Sciatic nerve (tissue), 2 donors: ENCODE data around the gene ZSWIM5. TPM values are rescaled to one million over a fixed set of nuclear protein-coding genes. Genes with fewer than 3 reads are reported as not detected.
"Not testable (repeated sequence)": the region's sequence is repeated elsewhere in the genome, so short reads cannot be mapped to it uniquely, and the experiment has no call there.

Experiments used
- ATAC-seq: fragments of 200-7000 bp; cut with Tn5 transposase; one replicate; pipeline ENCODE4 v1.9.1; 2020; ENCODE audit warnings: mild to moderate bottlenecking, moderate library complexity
- DNase-seq: peaks from one replicate; pipeline ENCODE4 v3.0.0-alpha.2; 2020; ENCODE audit warnings: low spot score
- intact Hi-C: fragments of 100-400 bp; cut with DNase I; formaldehyde crosslinking; loops from one replicate; pipeline ENCODE4 v1.14.2; 2022
- total RNA-seq: library from RNA; stranded (reverse); fragmentation: NEBNext Ultra II Directional; extraction: Animal tissue kit (Norgen Biotek cat#: 25700); gene quantifications from one replicate; pipeline ENCODE4 v1.2.1, GENCODE V29; 2021
- donor health status: DM: no; HTN: no; CAD: no.
- donor health status: DM: no; HTN: no; CAD: no.

The ZSWIM5 gene
- total RNA-seq: 2.8 TPM

GRCh38 chr1:45205910-45206721 is at the start of gene ZSWIM5:
ZSWIM5 (minus strand) TSS chr1:45206605; CDS start chr1:45206350, 255 bp downstream.
- DNase-seq (peak; percentile 72), ATAC-seq (peak; percentile 97)
- intact Hi-C loops: no loop called here

GRCh38 chr1:45254490-45254889 is 48.1 kb upstream of the ZSWIM5 start:
- DNase-seq: no peak
- intact Hi-C loops: no loop called here
- ATAC-seq: no peak

GRCh38 chr1:45250544-45250943 is 44.1 kb upstream of the ZSWIM5 start:
- ATAC-seq (no peak), DNase-seq (no peak)
- intact Hi-C loops: no loop called here

GRCh38 chr1:45248004-45248403 is 41.6 kb upstream of the ZSWIM5 start:
- DNase-seq, intact Hi-C loops, ATAC-seq: not testable (repeated sequence)

GRCh38 chr1:45246760-45247159 is 40.4 kb upstream of the ZSWIM5 start:
- intact Hi-C loops: no loop called here
- ATAC-seq: no peak
- no peak for DNase-seq

- intact Hi-C loops, DNase-seq, ATAC-seq: not testable (repeated sequence)
Measured at GRCh38 chr1:45246359-45246758, 40.0 kb upstream of the ZSWIM5 start.

GRCh38 chr1:45244660-45245059 is 38.3 kb upstream of the ZSWIM5 start:
- DNase-seq (no peak), ATAC-seq (no peak)
- intact Hi-C loops: no loop called here

- intact Hi-C loops: no loop called here
- DNase-seq (no peak), ATAC-seq (no peak)
Measured at GRCh38 chr1:45243476-45244343, 37.3 kb upstream of the ZSWIM5 start.

GRCh38 chr1:45238846-45239245 is 32.4 kb upstream of the ZSWIM5 start:
- no peak for DNase-seq
- ATAC-seq: no peak
- intact Hi-C loops: no loop called here

GRCh38 chr1:45236136-45236535 is 29.7 kb upstream of the ZSWIM5 start:
- ATAC-seq: no peak
- intact Hi-C loops: no loop called here
- DNase-seq: no peak

GRCh38 chr1:45230537-45230936 is 24.1 kb upstream of the ZSWIM5 start:
- intact Hi-C loops: no loop called here
- no peak for ATAC-seq
- DNase-seq: no peak

GRCh38 chr1:45225598-45225997 is 19.2 kb upstream of the ZSWIM5 start:
- DNase-seq: no peak
- ATAC-seq: no peak
- intact Hi-C loops: no loop called here

GRCh38 chr1:45223710-45224109 is 17.3 kb upstream of the ZSWIM5 start:
- intact Hi-C loops, DNase-seq, ATAC-seq: not testable (repeated sequence)

GRCh38 chr1:45221716-45222115 is 15.3 kb upstream of the ZSWIM5 start:
- intact Hi-C loops: no loop called here
- DNase-seq: no peak
- ATAC-seq: no peak

GRCh38 chr1:45216861-45217260 is 10.5 kb upstream of the ZSWIM5 start:
- DNase-seq (no peak), ATAC-seq (no peak)
- intact Hi-C loops: no loop called here

- intact Hi-C loops: no loop called here
- ATAC-seq: no peak
- DNase-seq: no peak
Measured at GRCh38 chr1:45216200-45216541, 9.8 kb upstream of the ZSWIM5 start.

- DNase-seq (no peak), ATAC-seq (no peak)
- intact Hi-C loops: no loop called here
Measured at GRCh38 chr1:45215485-45216199, 9.2 kb upstream of the ZSWIM5 start.

GRCh38 chr1:45213892-45214291 is 7.5 kb upstream of the ZSWIM5 start:
- no peak for ATAC-seq
- intact Hi-C loops: no loop called here
- DNase-seq: no peak

GRCh38 chr1:45211076-45211475 is 4.7 kb upstream of the ZSWIM5 start:
- intact Hi-C loops: no loop called here
- DNase-seq (no peak), ATAC-seq (no peak)
